WTC11 (cell line): ENCODE results near the gene ERC2. TPM values are rescaled to one million over a fixed set of nuclear protein-coding genes. Genes with fewer than 3 reads are reported as not detected.

Source experiments
- ATAC-seq: fragments of 200-7000 bp; cut with Tn5 transposase; 2 replicates; pipeline ENCODE4 v1.10.0; 2021; ENCODE audit warnings: mild to moderate bottlenecking, moderate library complexity
- CTCF ChIA-PET: fragments of 300-600 bp; sonication (Branson Sonifier 250); formaldehyde crosslinking; loops from one replicate; lab custom pipeline; 2021; ENCODE audit warnings: antibody characterized with exemption; lab: Charles Lee
- POLR2A ChIA-PET: fragments of 350-600 bp; sonication (Branson Sonifier 250); formaldehyde crosslinking; loops from one replicate; lab custom pipeline; 2021; ENCODE audit warnings: antibody characterized with exemption; lab: Charles Lee
- DNase-seq: peaks from one replicate; pipeline ENCODE4 v3.0.0; 2021; ENCODE audit warnings: low spot score
- H3K27ac Mint-ChIP-seq: 2 replicates; pipeline ENCODE4 v1.8.0; 2021; ENCODE audit warnings: mixed read lengths
- H3K27me3 Mint-ChIP-seq: 2 replicates; pipeline ENCODE4 v1.8.0; 2021; ENCODE audit warnings: low read depth, mild to moderate bottlenecking, moderate library complexity, mixed read lengths
- H3K36me3 Mint-ChIP-seq: 2 replicates; pipeline ENCODE4 v1.8.0; 2021; ENCODE audit warnings: mixed read lengths
- H3K4me1 Mint-ChIP-seq: 2 replicates; pipeline ENCODE4 v1.8.0; 2022; ENCODE audit warnings: mixed read lengths
- H3K4me3 Mint-ChIP-seq: 2 replicates; pipeline ENCODE4 v1.8.0; 2021; ENCODE audit warnings: mild to moderate bottlenecking, moderate library complexity, mixed read lengths
- H3K9me3 Mint-ChIP-seq: 2 replicates; pipeline ENCODE4 v1.8.0; 2021; ENCODE audit warnings: mixed read lengths
- EMX1 ChIP-seq: fragments of 250-450 bp; sonication (Bioruptor Pico); IDR thresholded peaks from 2 replicates; pipeline ENCODE4 v1.8.0; 2021; ENCODE audit warnings: mild to moderate bottlenecking
- ESRRA ChIP-seq: sonication (generic); formaldehyde crosslinking; IDR thresholded peaks from 2 replicates; pipeline ENCODE4 v1.8.1; 2022; ENCODE audit warnings: mild to moderate bottlenecking, missing genetic modification reagents, borderline replicate concordance
- GRHL2 ChIP-seq: fragments of 250-450 bp; sonication (Bioruptor Pico); IDR thresholded peaks from 2 replicates; pipeline ENCODE4 v1.8.0; 2022; ENCODE audit warnings: mild to moderate bottlenecking, moderate library complexity; ENCODE audit not compliant: insufficient replicate concordance, severe bottlenecking
- IRF1 ChIP-seq: sonication (generic); formaldehyde crosslinking; IDR thresholded peaks from 2 replicates; pipeline ENCODE4 v1.8.0; 2023; ENCODE audit warnings: missing genetic modification reagents
- JAZF1 ChIP-seq: fragments of 250-450 bp; sonication (Bioruptor Pico); IDR thresholded peaks from 2 replicates; pipeline ENCODE4 v1.9.0; 2021; ENCODE audit warnings: moderate library complexity, mild to moderate bottlenecking, inconsistent platforms
- KAT7 ChIP-seq: sonication (generic); formaldehyde crosslinking; IDR thresholded peaks from 2 replicates; pipeline ENCODE4 v1.8.1; 2023; ENCODE audit warnings: missing genetic modification reagents, mild to moderate bottlenecking, borderline replicate concordance
- MYBL2 ChIP-seq: sonication (generic); formaldehyde crosslinking; IDR thresholded peaks from 2 replicates; pipeline ENCODE4 v1.8.1; 2023; ENCODE audit warnings: mild to moderate bottlenecking, moderate library complexity, missing genetic modification reagents
- NR3C1 ChIP-seq: sonication (generic); formaldehyde crosslinking; conservative IDR thresholded peaks from 2 replicates; pipeline ENCODE4 v1.8.1; 2023; ENCODE audit warnings: low read depth, mild to moderate bottlenecking, missing genetic modification reagents
- RELA ChIP-seq: sonication (generic); formaldehyde crosslinking; IDR thresholded peaks from 2 replicates; pipeline ENCODE4 v1.8.1; 2022; ENCODE audit warnings: missing genetic modification reagents, mild to moderate bottlenecking, borderline replicate concordance
- SP1 ChIP-seq: sonication (generic); formaldehyde crosslinking; conservative IDR thresholded peaks from 2 replicates; pipeline ENCODE4 v1.8.1; 2022; ENCODE audit warnings: missing genetic modification reagents
- USF2 ChIP-seq: sonication (generic); formaldehyde crosslinking; IDR thresholded peaks from 2 replicates; pipeline ENCODE4 v1.8.1; 2023; ENCODE audit warnings: mild to moderate bottlenecking, missing genetic modification reagents, moderate library complexity
- ZBTB21 ChIP-seq: sonication (generic); formaldehyde crosslinking; IDR thresholded peaks from 2 replicates; pipeline ENCODE4 v1.8.1; 2023; ENCODE audit warnings: mild to moderate bottlenecking, missing genetic modification reagents, borderline replicate concordance
- ZNF317 ChIP-seq: sonication (generic); formaldehyde crosslinking; IDR thresholded peaks from 2 replicates; pipeline ENCODE4 v1.8.1; 2023; ENCODE audit warnings: low read depth, mild to moderate bottlenecking, moderate library complexity, missing genetic modification reagents, borderline replicate concordance
- ZNF416 ChIP-seq: fragments of 250-450 bp; sonication (Bioruptor Pico); IDR thresholded peaks from 2 replicates; pipeline ENCODE4 v1.9.0; 2021; ENCODE audit warnings: mild to moderate bottlenecking, inconsistent platforms
- ZNF425 ChIP-seq: fragments of 250-450 bp; sonication (Bioruptor Pico); conservative IDR thresholded peaks from 2 replicates; pipeline ENCODE4 v1.9.0; 2021; ENCODE audit warnings: mild to moderate bottlenecking
- total RNA-seq: library from RNA; stranded (reverse); gene quantifications from 3 replicates; pipeline ENCODE4 v1.2.3, GENCODE V29; 2021
- TF ChIP-seq, protein P1 (sequence below): sonication (generic); formaldehyde crosslinking; IDR thresholded peaks from 2 replicates; pipeline ENCODE4 v1.8.1; 2023; ENCODE audit warnings: mild to moderate bottlenecking, missing genetic modification reagents
- TF ChIP-seq, protein P2 (sequence below): sonication (generic); formaldehyde crosslinking; IDR thresholded peaks from 2 replicates; pipeline ENCODE4 v1.8.1; 2022; ENCODE audit warnings: low read depth, mild to moderate bottlenecking, moderate library complexity, missing genetic modification reagents, borderline replicate concordance
- TF ChIP-seq, protein P3 (sequence below): sonication (generic); formaldehyde crosslinking; IDR thresholded peaks from 2 replicates; pipeline ENCODE4 v1.8.0; 2022; ENCODE audit warnings: mild to moderate bottlenecking, missing genetic modification reagents
- TF ChIP-seq, protein P4 (sequence below): sonication (generic); formaldehyde crosslinking; IDR thresholded peaks from 2 replicates; pipeline ENCODE4 v1.8.1; 2022; ENCODE audit warnings: mild to moderate bottlenecking, missing genetic modification reagents, moderate library complexity, borderline replicate concordance
- TF ChIP-seq, protein P5 (sequence below): sonication (generic); formaldehyde crosslinking; IDR thresholded peaks from 2 replicates; pipeline ENCODE4 v1.8.1; 2022; ENCODE audit warnings: low read depth, missing genetic modification reagents, borderline replicate concordance
- TF ChIP-seq, protein P6 (sequence below): sonication (generic); formaldehyde crosslinking; IDR thresholded peaks from 2 replicates; pipeline ENCODE4 v1.8.0; 2022; ENCODE audit warnings: mild to moderate bottlenecking, missing genetic modification reagents

The ERC2 gene
- total RNA-seq, 1 experiment from 2014 or later: 23.5 TPM

DNA sequence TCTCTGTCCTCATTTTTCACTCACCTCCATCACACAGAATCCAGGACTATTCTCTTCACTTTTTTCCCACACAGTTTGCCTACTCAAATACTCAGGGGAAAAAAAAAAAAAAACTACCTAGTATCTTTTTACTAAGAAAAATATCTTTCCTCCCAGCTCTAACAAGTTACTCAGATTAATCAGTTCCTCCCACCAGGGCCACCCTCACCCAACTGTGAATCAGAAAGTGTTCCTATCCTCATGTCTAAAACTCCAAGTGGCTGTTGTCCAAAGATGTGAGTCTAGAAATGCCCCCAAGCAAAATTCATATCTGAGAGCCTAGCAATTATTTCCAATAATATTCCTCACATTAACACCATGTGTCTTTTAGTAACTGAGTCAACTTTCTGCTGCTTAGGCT, 268.0 kb downstream of the ERC2 start:
- POLR2A ChIA-PET: no interaction called here

GRCh38 chr3:56197991-56198390, 270.3 kb downstream of the ERC2 start:
- Mint-ChIP-seq H3K4me3 (no peak overlapping the region), H3K36me3 (no peaks in the 10 kb centered on the region), H3K9me3 (no peaks in the 10 kb centered on the region), H3K27ac (no peak overlapping the region; the same call in 1 of the 2 replicates), H3K4me1 (peaks cover 19% of the 10 kb centered on the region), H3K27me3 (no peaks in the 10 kb centered on the region)
- CTCF ChIA-PET: no interaction called here
- no peak for ATAC-seq
- TF ChIP-seq ZBTB21: no peak
- TF ChIP-seq JAZF1 (CRISPR knock-in tag): no peak
- no peak for TF ChIP-seq USF2
- TF ChIP-seq NR3C1 (CRISPR knock-in tag): no peak
- TF ChIP-seq, protein P1, sequence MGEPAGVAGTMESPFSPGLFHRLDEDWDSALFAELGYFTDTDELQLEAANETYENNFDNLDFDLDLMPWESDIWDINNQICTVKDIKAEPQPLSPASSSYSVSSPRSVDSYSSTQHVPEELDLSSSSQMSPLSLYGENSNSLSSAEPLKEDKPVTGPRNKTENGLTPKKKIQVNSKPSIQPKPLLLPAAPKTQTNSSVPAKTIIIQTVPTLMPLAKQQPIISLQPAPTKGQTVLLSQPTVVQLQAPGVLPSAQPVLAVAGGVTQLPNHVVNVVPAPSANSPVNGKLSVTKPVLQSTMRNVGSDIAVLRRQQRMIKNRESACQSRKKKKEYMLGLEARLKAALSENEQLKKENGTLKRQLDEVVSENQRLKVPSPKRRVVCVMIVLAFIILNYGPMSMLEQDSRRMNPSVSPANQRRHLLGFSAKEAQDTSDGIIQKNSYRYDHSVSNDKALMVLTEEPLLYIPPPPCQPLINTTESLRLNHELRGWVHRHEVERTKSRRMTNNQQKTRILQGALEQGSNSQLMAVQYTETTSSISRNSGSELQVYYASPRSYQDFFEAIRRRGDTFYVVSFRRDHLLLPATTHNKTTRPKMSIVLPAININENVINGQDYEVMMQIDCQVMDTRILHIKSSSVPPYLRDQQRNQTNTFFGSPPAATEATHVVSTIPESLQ (CRISPR knock-in tag): no peak
- no peak for TF ChIP-seq EMX1
- TF ChIP-seq, protein P2, sequence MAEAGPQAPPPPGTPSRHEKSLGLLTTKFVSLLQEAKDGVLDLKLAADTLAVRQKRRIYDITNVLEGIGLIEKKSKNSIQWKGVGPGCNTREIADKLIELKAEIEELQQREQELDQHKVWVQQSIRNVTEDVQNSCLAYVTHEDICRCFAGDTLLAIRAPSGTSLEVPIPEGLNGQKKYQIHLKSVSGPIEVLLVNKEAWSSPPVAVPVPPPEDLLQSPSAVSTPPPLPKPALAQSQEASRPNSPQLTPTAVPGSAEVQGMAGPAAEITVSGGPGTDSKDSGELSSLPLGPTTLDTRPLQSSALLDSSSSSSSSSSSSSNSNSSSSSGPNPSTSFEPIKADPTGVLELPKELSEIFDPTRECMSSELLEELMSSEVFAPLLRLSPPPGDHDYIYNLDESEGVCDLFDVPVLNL: no peak
- no peak for TF ChIP-seq MYBL2 (CRISPR knock-in tag)
- TF ChIP-seq GRHL2: no peak
- TF ChIP-seq, protein P3, sequence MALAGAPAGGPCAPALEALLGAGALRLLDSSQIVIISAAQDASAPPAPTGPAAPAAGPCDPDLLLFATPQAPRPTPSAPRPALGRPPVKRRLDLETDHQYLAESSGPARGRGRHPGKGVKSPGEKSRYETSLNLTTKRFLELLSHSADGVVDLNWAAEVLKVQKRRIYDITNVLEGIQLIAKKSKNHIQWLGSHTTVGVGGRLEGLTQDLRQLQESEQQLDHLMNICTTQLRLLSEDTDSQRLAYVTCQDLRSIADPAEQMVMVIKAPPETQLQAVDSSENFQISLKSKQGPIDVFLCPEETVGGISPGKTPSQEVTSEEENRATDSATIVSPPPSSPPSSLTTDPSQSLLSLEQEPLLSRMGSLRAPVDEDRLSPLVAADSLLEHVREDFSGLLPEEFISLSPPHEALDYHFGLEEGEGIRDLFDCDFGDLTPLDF (CRISPR knock-in tag): no peak
- no peak for TF ChIP-seq SP1 (CRISPR knock-in tag)
- no peak for TF ChIP-seq RELA (CRISPR knock-in tag)
- TF ChIP-seq, protein P4, sequence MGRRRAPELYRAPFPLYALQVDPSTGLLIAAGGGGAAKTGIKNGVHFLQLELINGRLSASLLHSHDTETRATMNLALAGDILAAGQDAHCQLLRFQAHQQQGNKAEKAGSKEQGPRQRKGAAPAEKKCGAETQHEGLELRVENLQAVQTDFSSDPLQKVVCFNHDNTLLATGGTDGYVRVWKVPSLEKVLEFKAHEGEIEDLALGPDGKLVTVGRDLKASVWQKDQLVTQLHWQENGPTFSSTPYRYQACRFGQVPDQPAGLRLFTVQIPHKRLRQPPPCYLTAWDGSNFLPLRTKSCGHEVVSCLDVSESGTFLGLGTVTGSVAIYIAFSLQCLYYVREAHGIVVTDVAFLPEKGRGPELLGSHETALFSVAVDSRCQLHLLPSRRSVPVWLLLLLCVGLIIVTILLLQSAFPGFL: no peak
- no peak for TF ChIP-seq ZNF425
- no peak for TF ChIP-seq ESRRA (CRISPR knock-in tag)
- no peak for TF ChIP-seq IRF1 (CRISPR knock-in tag)
- no peak for TF ChIP-seq ZNF416 (CRISPR knock-in tag)
- TF ChIP-seq, protein P5, sequence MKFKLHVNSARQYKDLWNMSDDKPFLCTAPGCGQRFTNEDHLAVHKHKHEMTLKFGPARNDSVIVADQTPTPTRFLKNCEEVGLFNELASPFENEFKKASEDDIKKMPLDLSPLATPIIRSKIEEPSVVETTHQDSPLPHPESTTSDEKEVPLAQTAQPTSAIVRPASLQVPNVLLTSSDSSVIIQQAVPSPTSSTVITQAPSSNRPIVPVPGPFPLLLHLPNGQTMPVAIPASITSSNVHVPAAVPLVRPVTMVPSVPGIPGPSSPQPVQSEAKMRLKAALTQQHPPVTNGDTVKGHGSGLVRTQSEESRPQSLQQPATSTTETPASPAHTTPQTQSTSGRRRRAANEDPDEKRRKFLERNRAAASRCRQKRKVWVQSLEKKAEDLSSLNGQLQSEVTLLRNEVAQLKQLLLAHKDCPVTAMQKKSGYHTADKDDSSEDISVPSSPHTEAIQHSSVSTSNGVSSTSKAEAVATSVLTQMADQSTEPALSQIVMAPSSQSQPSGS: no peak
- TF ChIP-seq, protein P6, sequence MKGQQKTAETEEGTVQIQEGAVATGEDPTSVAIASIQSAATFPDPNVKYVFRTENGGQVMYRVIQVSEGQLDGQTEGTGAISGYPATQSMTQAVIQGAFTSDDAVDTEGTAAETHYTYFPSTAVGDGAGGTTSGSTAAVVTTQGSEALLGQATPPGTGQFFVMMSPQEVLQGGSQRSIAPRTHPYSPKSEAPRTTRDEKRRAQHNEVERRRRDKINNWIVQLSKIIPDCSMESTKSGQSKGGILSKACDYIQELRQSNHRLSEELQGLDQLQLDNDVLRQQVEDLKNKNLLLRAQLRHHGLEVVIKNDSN (CRISPR knock-in tag): no peak
- TF ChIP-seq KAT7: no peak
- POLR2A ChIA-PET: no interaction called here
- no peak for DNase-seq

More for the DNA sequence above, 268.0 kb downstream of the ERC2 start:
- no peak for ATAC-seq
- DNase-seq: no peak
- no peaks in the 10 kb centered on the region for H3K9me3 Mint-ChIP-seq
- peaks cover 24% of the 10 kb centered on the region for H3K4me1 Mint-ChIP-seq
- CTCF ChIA-PET: no interaction called here
- no peak overlapping the region for H3K27ac Mint-ChIP-seq
- no peaks in the 10 kb centered on the region for H3K27me3 Mint-ChIP-seq
- TF ChIP-seq, protein P3 (CRISPR knock-in tag): no peak
- TF ChIP-seq ZNF317: no peak
- no peaks in the 10 kb centered on the region for H3K36me3 Mint-ChIP-seq
- H3K4me3 Mint-ChIP-seq: no peak overlapping the region
